PC-9 (cell line): ENCODE data around the gene DCAF17. TPM values are rescaled to one million over a fixed set of nuclear protein-coding genes. Genes with fewer than 3 reads are reported as not detected.

Experiments used
- BruUV-seq: library from RNA; stranded (reverse); fragments of 400-500 nt; replicated peaks from 2 replicates; lab custom pipeline; 2021; lab: Mats Ljungman, UMichigan
- CTCF ChIA-PET: fragments of 300-600 bp; sonication (Branson Sonifier 250); formaldehyde crosslinking; loops from one replicate; lab custom pipeline; 2022; ENCODE audit warnings: antibody characterized with exemption; lab: Charles Lee
- POLR2A ChIA-PET: fragments of 300-600 bp; sonication (Branson Sonifier 250); formaldehyde crosslinking; loops from one replicate; lab custom pipeline; 2022; ENCODE audit warnings: antibody characterized with exemption; ENCODE audit not compliant: unreplicated experiment; lab: Charles Lee
- DNase-seq, 2 experiments: peaks; one replicate each; pipeline versions ENCODE4 v3.0.0 to v3.0.0-alpha.2; 2015 to 2022; ENCODE audit warnings: mixed read lengths in 1 of 2
- H2AFZ ChIP-seq: fragments of 200-600 bp; sonication (generic); 2 replicates; pipeline ENCODE4 v1.8.1; 2017; ENCODE audit warnings: antibody characterized with exemption
- H3F3A ChIP-seq: fragments of 200-600 bp; sonication (generic); 2 replicates; pipeline ENCODE4 v1.8.1; 2017; ENCODE audit warnings: antibody characterized with exemption, mild to moderate bottlenecking, low read depth; ENCODE audit not compliant: insufficient read depth
- H3K27ac ChIP-seq: fragments of 200-600 bp; sonication (generic); 2 replicates; pipeline ENCODE4 v1.6.1; 2016; ENCODE audit warnings: mixed run types
- H3K27me3 ChIP-seq: fragments of 200-600 bp; sonication (generic); 2 replicates; pipeline ENCODE4 v1.6.1; 2016; ENCODE audit warnings: low read depth, mixed run types; ENCODE audit not compliant: insufficient read depth
- H3K36me3 ChIP-seq: fragments of 200-600 bp; sonication (generic); 2 replicates; pipeline ENCODE4 v1.6.1; 2016; ENCODE audit warnings: low read depth, mixed run types
- H3K4me1 ChIP-seq: fragments of 200-600 bp; sonication (generic); replicated peaks from 2 replicates; pipeline ENCODE4 v1.6.1; 2016; ENCODE audit warnings: mixed run types; ENCODE audit not compliant: insufficient read depth
- H3K4me2 ChIP-seq: fragments of 200-600 bp; sonication (generic); 2 replicates; pipeline ENCODE4 v1.6.1; 2017; ENCODE audit warnings: mixed run types
- H3K4me3 ChIP-seq: fragments of 200-600 bp; sonication (generic); 2 replicates; pipeline ENCODE4 v1.6.1; 2016; ENCODE audit warnings: mixed run types
- H3K79me2 ChIP-seq: fragments of 200-600 bp; sonication (generic); 2 replicates; pipeline ENCODE4 v1.6.1; 2017; ENCODE audit warnings: low read depth, mixed run types
- H3K9me2 ChIP-seq: fragments of 200-600 bp; sonication (generic); 2 replicates; pipeline ENCODE4 v1.8.1; 2017; ENCODE audit warnings: mild to moderate bottlenecking; ENCODE audit not compliant: insufficient read depth
- H3K9me3 ChIP-seq: fragments of 200-600 bp; sonication (generic); 2 replicates; pipeline ENCODE4 v1.8.1; 2016; ENCODE audit warnings: low read depth; ENCODE audit not compliant: insufficient read depth
- H4K20me1 ChIP-seq: fragments of 200-600 bp; sonication (generic); 2 replicates; pipeline ENCODE4 v1.8.1; 2017; ENCODE audit not compliant: insufficient read depth
- CTCF ChIP-seq: fragments of 200-600 bp; sonication (generic); conservative IDR thresholded peaks from 2 replicates; pipeline ENCODE4 v1.6.1; 2017; ENCODE audit warnings: mixed run types, antibody characterized with exemption, mild to moderate bottlenecking, moderate library complexity
- EZH2 ChIP-seq: fragments of 200-600 bp; sonication (generic); IDR thresholded peaks from 2 replicates; pipeline ENCODE4 v1.8.0; 2017; ENCODE audit warnings: antibody characterized with exemption, low read depth
- intact Hi-C: fragments of 100-400 bp; cut with micrococcal nuclease; formaldehyde crosslinking; loops from one replicate; pipeline ENCODE4 v1.10.0; 2022; ENCODE audit not compliant: unreplicated experiment
- total RNA-seq: library from RNA; stranded (reverse); gene quantifications from 2 replicates; pipeline ENCODE4 v1.2.3, GENCODE V29; 2021

The DCAF17 gene
- total RNA-seq, 1 experiment from 2014 or later = 22.0 TPM

- Histone ChIP-seq H3F3A (no peaks in the 10 kb centered on the region), H3K4me3 (no peak overlapping the region), H3K4me2 (no peak overlapping the region), H3K27ac (no peak overlapping the region), H3K36me3 (0 out of 2 replicates have a peak, but pooled peaks cover 4% of the 10 kb centered on the region), H3K4me1 (no peaks in the 10 kb centered on the region), H3K9me2 (no peaks in the 10 kb centered on the region), H3K9me3 (no peaks in the 10 kb centered on the region), H4K20me1 (no peaks in the 10 kb centered on the region), H2AFZ (no peak overlapping the region), H3K79me2 (no peaks in the 10 kb centered on the region), H3K27me3 (no peaks in the 10 kb centered on the region)
- BruUV-seq = no TSS peak
- CTCF ChIA-PET = interaction anchor here (0.6 kb wide), 1 partner anchor 877 kb away, joined by 12 read pairs; no protein-coding TSS in a partner anchor
- DNase-seq = no peak
- POLR2A ChIA-PET = interaction anchor here (0.5 kb wide), 1 partner anchor 1298 kb away, joined by 3 read pairs; no protein-coding TSS in a partner anchor
- intact Hi-C loops = no loop called here
- no peak for TF ChIP-seq CTCF
Observed at GRCh38 chr2:171478345-171478744, 44.3 kb downstream of the DCAF17 start.

- no peaks in the 10 kb centered on the region for H3K79me2 ChIP-seq
- H4K20me1 ChIP-seq = no peaks in the 10 kb centered on the region
- ChIA-PET POLR2A (no interaction called here), CTCF (no interaction called here)
- no peaks in the 10 kb centered on the region for H3K27me3 ChIP-seq
- H3K27ac ChIP-seq = no peak overlapping the region
- H3K4me3 ChIP-seq = no peak overlapping the region
- H3K4me1 ChIP-seq = no peaks in the 10 kb centered on the region
- TF ChIP-seq CTCF (no peak), EZH2 (no peak)
- intact Hi-C loops = no loop called here
- no peaks in the 10 kb centered on the region for H3K9me2 ChIP-seq
- H3F3A ChIP-seq = no peaks in the 10 kb centered on the region
- DNase-seq = no peak
- 0 out of 2 replicates have a peak, but pooled peaks cover 4% of the 10 kb centered on the region for H3K36me3 ChIP-seq
- H2AFZ ChIP-seq = no peak overlapping the region
- H3K4me2 ChIP-seq = no peak overlapping the region
- no peaks in the 10 kb centered on the region for H3K9me3 ChIP-seq
- no TSS peak for BruUV-seq
Observed at GRCh38 chr2:171479154-171479814, 45.3 kb downstream of the DCAF17 start.

- Histone ChIP-seq H3K27ac (no peak overlapping the region), H3K4me3 (no peak overlapping the region), H3K9me2 (no peaks in the 10 kb centered on the region), H3K27me3 (no peaks in the 10 kb centered on the region), H3K36me3 (0 out of 2 replicates have a peak, but pooled peaks cover 4% of the 10 kb centered on the region), H3K79me2 (no peaks in the 10 kb centered on the region), H4K20me1 (no peaks in the 10 kb centered on the region), H3K4me1 (no peaks in the 10 kb centered on the region), H3K4me2 (no peak overlapping the region), H3F3A (no peaks in the 10 kb centered on the region), H3K9me3 (no peaks in the 10 kb centered on the region), H2AFZ (no peak overlapping the region)
- DNase-seq = no peak
- POLR2A ChIA-PET = no interaction called here
- intact Hi-C loops = no loop called here
- CTCF ChIA-PET = no interaction called here
- TF ChIP-seq EZH2 (no peak), CTCF (no peak)
- BruUV-seq = no TSS peak
Observed at GRCh38 chr2:171480908-171481307, 46.9 kb downstream of the DCAF17 start.
